Measurements from ENCODE around the gene POU2AF1.

POU2AF1 gene

DNA sequence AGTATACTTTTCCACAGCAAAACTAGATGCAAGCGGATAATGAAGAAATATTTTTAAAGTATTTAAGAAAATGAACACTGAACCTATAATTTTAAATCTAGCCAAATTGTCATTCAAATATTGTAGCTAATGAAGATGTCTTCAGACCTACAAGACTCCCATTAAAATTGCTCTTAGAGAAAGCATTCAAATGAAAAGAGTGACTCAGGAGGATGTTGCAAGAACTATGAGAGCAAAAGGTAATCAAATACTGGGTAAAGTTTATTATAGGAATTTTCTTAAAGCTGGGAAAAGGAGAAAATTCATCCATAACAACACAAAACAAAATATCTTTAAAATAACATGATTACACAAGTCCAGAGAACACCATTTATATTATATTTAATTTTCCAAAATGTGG lies 5.4 kb upstream of the POU2AF1 start:
- DNase-seq, result no peak

DNA sequence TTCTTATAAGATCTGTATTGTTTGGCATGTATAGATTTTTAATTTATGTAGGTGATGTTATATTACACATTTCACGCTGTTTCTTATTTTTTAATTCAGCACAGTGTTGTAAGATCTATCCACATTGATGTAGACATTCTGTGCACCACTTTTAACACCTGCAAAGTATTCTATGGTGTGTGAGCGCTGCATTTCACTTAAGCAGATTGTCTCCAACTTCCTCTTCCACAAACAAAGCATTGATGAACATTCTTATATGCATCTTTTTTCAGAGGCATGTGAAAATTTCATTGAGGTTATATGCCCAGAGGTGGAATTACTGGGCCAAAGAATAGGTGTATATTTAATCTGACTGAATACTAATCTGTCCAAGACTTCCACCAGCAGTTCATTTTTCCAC lies 3.4 kb upstream of the POU2AF1 start:
- DNase-seq, result no peak

DNA sequence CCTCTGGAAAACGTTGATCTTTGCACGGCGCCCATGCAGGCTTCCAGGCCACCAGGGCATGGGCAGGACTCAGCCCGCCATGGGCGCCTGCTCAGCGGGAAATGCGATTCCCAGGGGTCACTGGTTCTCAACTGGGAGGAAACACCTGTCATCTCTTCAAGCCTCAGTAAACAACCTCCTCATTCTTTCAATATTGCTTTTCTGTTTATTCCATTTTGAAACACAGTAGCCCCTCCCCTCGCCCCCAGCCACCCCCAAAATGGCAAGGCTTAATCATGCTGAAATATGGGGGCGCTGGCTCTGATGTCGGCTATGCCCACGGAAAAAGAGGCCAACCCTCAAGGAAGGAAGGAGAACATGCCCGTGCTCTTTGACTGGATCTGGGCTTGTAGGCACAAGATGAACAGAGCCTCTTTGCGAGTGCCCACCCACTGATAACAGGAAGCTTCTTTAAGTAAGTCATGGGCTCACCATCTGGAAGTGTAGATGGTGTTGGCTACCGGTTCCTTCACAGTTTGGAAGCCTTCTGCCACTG lies 594 bp upstream of the POU2AF1 start:
- no peak for DNase-seq

DNA sequence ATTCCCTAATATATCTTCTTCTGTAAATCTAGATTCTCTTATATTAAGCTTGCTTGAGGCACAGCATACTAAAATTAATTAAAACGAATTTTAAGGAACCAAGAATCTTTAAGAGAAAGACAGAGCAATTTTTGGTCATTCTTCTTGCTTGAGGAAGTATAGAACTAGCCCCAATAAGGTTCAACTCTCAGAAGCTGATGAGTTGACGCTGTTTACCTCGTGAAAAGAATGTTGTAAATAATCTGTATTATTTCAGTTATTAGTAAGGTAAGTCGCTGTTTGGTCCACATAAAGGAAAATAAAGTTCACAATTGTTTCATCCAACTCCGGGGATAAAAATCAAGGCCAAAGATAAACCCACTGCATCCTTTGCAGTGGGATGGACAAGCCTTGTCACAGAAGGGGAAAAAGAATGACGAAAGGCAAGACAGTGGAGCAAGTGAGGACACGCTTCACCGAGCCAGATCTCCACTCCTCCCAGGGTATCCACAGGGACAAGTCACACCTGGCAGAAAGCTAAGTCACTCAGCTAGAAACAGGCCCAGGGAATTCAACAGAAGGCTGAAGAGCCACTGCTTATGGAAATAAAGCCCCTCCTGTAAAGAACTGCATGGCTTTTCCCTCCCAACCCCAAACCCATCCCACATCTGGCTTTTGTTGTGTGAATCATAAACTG lies 752 bp downstream of the POU2AF1 start:
- DNase-seq, result no peak

DNA sequence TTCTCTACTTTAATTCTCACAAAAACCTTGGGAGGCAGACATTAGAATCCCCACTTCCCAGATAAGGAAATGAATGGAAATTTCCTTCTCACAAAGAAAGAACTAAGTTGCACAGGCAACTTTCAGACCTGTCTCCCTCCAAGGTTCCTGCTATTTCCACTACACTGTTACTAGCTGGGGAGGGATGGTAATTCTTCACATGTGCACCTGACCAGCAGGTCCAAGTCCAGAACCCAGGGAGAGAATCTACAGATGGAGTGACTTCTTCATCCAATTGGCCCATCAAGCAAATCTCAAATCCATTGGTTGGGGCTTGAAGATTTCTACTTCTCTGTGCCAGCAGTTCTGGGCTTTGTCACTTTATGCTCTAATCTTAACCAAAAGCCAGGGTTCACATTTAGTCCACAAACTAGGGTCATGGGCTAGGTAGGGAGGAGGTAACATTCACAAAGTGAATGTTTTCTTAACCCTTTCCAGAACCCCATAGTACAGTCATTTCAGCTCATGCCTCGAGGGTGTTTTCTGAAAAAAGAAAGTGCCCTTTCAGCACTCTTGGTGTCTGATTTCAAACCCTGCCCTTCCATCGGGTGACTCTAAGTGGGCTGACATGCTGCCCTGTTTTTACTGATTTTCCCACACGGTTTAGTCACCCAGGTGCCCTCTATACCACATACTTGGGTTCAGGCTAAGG lies 2.7 kb downstream of the POU2AF1 start:
- no peak for DNase-seq

DNA sequence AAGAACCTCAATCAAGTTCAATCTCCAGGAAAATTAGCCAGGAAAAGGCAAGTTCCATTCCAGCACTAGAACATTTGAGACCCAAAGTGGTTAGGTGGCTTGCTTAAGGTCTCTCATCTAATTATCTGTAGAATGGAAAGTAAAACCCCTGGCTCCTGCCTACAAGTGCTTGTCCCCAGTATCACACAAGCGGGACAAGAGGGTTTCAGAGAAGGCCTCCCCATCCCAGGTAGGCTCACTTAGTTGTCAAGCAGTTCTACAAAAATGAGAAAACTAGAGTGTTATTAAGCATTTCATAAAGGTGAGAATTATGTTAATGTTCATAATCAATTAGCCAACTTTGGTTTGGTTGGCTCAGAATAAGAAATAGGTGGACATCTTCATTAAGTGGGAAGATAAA lies 5.5 kb downstream of the POU2AF1 start:
- no peak for DNase-seq

DNA sequence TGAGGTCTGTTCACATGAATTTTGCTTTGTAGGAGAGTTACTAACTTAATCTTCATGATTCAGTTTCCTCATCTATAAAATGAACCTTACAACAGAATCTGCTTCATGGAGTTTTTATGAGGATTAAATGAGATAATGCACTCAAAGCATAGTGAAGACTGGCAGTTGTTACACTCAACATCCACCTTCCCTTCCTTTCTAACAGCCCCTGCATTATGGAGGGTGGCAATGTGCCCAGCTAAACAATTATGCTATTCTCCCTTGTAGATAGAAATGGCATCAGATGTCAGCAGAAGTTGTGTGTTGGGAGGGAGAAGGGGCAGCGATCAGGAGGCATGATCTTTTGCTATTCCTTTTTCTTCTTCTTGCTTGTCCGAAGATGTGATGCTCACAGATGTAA lies 6.5 kb downstream of the POU2AF1 start:
- no peak for DNase-seq

DNA sequence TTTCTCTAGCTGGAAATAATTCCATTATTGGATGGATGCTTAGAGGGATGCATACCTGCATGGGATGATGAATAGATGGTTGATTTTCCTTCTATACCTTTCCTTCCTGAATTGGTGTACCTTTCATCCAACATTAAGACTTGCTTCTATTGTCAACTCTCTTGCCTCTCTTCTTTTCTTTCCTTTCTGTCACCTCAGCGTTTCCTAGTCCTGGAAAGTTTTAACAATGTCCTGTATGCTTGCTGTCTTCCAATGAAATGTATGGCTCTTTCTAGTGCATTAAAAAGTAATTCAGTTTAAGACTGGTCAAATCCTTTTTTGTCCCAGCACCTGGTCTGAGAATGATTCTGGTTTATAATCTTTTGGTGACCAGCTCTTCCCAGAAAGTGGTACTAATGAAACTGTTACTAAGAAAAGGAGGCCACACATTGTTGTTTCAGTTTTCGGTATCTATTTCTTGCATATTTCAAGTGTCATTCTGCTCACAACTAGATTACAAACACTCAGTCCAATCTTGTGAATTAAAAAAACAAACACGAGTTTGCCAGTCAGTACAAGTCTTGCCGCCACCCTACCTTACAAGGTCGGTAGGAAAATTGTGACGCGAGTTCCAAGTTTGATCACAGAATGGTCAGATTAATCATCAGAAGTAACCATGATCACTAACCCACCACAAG lies 8.0 kb downstream of the POU2AF1 start:
- DNase-seq, result no peak

DNA sequence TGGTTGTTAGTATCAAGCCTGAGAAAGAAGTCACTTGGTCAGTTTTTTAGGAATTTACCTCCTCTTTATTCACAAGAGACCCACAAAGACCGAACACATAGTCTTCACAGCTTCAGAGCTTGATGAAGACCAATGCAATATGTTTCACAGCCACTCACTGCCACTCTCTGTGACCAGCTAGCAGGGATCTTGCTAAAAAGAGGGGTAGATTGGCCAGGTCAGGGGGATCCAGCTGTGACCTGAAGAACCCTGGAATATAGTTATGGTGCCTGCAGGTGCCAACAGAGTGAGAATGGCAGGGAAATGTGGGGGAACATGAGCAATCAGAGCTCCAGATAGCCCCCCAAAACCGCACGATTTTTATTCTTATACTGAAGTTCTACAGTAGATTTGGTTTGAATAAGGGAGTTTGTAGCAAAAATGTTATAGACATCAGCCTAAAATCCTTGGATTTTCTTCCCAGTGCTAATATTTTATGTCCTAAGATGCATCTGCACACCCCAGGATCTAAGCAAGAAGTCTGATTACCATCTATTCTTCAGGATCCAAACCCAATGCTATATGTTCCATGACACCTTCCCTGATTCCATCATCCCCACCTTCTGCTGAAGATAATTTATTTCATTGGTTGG lies 8.7 kb downstream of the POU2AF1 start:
- no peak for DNase-seq

DNA sequence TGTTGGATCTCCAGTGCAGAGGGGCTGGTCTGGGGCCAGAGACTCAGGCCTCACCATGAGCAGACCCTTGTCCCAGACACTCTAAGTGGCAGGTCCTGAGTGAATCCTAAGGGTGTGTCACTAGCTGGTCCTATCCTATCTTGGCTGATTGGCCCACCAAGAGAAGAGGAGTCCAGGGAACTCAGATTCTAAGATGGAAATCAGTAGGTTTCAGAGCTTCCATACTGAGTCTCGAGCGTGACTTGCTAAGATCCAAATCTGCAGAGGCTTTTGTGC lies 10.9 kb downstream of the POU2AF1 start:
- DNase-seq, result no peak

DNA sequence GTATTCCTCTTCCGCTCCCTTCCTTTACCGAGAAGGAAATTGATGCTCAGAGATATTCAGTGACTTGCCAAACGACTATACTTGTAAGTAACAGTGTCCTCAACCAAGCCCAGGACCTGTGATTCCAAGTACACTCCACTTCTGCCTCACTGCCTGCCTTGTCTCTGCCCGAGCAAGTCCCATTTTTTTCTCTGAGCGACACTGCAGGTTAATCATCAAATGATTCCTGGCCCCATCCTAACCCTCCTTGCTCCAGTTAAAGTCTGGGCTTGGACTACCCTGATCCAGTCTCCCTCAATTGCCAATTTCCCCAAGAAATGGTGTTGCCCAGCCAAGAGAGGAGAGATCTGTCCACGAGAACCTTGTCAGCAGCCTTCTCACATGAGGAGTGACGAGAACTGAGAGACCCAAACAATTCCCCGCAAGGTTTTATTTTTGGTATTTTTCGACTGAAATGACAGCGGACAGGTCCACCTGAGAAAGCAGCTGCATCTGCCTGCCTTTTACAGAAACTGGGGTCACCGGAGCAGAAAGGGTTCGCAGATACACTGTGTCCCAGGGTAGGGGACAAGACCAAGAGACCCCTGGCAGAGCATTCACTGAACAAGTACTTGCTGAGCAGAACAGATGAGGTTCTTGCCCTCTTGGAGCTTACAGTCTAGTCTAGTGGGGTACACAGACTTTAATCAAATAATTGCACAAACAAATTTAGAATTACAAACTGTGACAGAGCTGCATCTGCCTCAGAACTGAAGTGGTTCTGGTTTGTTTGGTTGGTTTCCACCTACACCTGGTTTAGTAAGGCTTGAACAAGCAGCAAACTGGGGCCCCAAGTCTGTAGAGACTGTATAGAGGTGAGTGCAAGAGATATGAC lies 11.4 kb downstream of the POU2AF1 start:
- DNase-seq, result no peak

DNA sequence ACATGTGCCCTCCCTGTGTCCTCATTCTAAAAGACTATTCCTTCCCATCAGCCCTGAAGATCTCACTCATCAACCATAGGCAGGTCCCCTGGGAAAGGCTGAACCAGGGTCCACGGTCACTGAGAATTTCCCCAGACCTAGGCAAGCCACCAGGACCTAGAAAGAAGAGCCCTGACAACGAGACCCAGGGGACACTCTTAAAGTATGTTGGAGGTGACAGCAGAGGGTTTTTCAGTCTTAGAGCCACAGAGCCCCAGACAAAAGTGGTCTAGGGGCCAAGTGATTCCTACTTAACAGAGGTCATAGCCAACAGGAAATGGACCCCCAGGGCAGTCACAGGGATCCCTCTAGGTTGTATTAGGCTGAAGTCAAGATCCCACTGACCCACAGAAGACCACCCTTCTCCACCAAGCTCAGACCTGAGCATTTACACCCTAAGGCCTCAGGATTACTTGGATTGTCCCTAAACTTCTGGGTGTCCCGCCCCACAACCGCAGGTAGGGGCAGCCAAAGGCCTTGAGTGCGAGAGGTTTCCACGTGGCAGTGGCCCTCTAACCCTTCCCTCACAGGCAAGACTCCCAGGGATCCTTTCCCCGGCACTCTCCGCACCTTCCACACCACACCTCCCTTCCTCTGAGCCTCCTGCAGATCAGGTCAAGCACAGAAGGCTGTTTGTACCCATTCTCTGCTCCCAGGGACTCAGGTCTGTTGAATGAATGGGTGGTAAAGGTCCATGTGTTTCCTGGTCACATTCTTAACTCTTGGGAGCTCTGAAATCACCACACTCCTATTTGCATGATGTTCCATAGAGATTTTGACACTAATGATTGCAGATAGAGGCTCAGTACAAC lies 12.3 kb downstream of the POU2AF1 start:
- no peak for DNase-seq

DNA sequence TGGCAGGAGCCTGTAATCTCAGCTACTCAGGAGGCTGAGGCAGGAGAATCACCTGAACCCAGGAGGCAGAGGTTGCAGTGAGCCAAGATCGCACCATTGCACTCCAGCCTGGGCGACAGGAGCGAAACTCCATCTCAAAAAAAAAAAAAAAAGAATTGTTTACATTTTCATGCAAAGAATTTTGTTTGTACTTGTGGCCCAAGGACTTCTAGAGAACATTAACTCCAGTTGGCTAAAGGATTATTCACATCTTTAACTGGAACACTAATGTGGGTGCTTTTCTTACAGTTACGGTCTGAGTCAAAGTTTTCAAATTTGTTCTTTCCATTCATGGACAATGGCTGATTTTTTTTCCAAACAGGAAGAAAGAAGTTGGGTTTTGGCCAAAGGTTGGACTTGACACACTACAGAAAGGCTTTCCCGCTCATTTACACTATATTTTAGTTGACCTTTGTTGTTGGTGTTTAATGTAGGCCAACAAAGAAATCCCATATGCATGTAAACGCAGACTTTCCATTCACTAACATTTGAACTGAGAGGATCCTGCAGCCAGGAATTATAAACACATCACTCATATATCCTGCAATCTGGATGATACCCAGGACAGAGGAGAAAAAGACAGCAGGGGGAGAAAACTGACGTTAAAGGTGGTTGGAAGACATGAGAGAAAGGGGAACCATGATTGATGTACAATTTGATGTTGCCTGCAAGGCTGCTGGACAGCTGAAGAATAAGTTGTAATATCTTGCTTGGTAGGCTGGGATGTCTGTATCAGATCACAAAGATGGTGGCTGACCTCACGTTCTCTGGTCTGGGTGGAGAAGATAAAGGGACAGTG lies 13.1 kb downstream of the POU2AF1 start:
- DNase-seq, result no peak

DNA sequence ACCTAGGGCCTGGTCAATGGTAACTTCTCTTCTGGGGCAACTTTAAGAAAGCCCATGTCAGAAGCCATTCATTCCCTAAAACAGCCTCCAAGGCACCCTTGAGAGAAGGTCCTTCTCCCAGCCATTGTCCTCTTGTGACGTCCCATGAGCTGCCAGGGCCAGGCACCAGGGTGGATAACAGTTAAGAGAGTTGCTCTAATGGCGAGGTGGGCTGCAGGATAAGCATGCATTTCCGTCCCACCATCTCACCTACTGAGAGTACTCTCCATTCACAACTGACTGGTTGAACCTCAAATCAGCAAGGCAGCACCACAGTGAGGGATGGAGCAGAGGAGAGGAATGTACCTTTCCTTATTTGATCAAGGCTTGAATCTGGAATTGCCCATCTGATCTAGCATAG lies 14.6 kb downstream of the POU2AF1 start:
- no peak for DNase-seq

DNA sequence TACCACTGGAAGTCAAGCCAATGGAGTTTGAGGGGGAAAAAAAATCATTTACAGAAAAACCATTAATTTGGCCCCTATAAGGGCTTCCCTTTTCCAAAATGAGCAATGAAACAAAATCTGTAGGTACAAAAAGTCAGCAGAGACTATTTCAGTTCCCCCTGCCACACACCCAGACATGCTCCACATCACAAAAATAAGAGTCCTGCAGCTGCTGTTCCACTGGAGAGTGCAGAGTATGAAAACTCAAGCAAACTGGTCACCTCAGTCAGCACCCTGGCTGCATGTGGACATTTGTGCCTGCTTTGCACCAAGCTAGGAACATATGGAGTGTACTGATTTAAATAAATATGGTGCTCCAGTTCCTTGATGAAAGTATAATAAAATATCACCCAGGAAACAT lies 15.1 kb downstream of the POU2AF1 start:
- DNase-seq, result no peak

DNA sequence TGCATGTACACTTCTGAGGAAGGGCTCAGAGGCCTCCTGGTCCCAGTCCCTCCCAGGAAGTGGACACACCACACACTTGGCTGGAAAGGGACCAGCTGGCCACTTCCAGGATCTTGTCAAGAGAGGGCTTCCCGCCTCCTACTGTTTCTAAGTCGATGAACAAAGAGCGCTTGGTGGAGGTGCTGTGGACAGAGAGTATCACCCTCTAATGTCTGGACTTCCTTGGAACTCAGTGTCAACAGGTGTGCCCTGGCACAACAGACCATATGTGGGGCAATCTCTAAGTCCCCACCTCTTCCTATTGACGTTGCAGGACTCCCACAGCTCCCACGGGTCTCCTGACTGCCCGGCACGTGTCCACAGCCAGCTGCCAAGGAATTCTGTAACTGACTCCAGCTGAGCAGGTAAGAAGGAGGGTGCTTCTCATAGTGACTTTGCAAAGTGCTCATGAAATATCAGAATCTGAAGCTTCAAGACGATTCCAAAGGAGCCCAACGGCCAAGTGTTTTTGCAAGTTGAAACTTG lies 16.1 kb downstream of the POU2AF1 start:
- DNase-seq, result no peak

DNA sequence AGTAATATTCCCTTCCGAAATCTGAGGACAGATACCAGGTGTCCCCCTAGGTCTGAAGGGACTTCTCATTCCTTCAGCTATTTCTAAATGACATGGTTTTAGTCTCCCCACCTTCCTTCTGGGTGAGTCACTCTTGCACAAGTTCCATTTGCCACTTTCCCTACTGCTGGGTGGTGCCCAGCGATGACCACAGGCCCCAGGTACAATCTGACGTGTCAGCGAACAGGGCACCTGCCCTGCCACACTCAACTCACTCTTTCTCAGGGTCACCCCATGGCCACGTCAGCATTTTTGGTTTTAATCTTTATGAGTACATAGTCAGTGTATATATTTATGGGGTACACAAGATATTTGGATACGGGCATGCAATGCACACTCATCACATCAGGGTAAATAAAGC lies 17.2 kb downstream of the POU2AF1 start:
- no peak for DNase-seq

DNA sequence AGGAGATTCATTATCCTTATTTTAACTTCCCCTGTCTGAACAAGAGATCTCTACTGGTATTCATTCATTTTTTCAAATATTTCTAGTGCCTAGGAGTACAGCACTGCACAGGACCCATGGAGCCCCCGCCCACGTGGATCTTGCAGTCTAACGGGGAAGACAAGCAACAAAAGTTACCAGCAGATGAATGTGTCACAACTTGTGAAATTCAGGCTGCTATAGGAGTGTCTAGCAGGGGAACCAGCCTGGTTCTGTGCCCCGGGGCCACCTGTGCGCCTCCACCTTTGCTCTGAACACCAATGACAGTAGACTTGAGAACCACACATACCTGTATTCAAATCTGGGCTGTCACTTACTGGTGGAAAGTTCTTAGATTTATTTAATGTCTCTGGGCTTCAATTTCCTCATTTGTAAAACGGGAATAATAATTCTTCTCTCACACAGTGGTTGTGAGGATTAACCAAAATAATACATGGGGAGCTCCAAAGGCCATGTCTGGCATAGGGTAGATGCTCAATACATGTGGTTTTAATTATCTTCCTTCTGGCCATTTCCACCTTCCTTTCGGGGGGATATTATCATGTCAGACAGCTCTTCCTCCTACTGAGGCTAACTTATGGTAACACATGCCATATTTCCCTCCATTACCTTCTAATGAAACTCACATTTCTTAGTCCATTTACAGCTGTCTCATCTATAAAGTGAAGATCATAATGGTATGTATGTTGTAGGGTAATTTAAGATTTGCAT lies 17.8 kb downstream of the POU2AF1 start:
- no peak for DNase-seq

DNA sequence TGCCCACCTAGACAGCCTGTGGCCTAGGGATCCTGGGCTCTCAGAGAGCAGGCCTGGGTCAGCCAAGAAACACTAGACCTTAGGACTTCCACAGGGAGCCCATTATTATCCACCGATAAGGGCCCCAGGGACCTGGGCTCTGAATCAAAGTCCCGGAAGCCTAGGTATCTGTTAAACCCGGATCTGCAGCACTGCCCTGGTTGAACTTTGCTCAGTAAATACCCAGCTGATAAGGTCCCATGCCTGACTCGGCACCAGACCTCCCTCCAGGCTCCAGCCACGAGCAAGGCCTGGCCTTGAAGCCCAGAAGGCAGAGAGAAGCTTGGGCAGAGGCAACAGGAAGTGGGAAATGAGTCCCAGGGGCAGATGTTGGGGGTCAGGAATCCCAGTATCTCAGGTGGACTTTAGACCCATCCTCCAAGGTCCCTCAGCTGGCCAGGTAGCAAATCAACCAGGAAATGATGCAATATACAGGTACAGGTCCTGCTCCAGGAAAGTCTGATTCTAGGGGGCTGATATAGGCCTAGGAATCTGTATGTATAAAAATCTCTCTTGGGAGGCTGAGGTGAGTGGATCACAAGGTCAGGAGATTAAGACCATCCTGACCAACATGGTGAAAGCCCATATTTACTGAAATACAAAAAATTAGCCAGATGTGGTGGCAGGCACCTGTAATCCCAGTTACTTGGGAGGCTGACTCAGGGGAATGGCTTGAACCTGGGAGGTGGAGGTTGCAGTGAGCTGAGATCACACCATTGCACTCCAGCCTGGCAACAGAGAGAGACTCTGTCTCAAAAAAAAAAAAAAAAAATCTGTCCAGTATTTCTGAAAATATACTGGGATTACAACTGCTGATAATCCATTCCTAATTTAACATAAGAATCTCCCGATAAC lies 18.7 kb downstream of the POU2AF1 start:
- DNase-seq, result no peak

All from NCI-H524 treated with DMSO at 0.1 percent for 48 hours (cell line).